Glutamatergic neuron (in vitro differentiated cells): ENCODE data around the gene CERS6. TPM values are rescaled to one million over a fixed set of nuclear protein-coding genes. Genes with fewer than 3 reads are reported as not detected.
A peak's percentile ranks its signal among the peaks of the same experiment; 100 is the strongest.

Source experiments
- DNase-seq: peaks from one replicate; pipeline ENCODE4 v3.0.0; 2022
- H3K27ac Mint-ChIP-seq: one replicate; pipeline ENCODE4 v1.8.0; 2020; ENCODE audit warnings: mild to moderate bottlenecking, mixed read lengths, inconsistent platforms; ENCODE audit not compliant: unreplicated experiment
- H3K27me3 Mint-ChIP-seq: one replicate; pipeline ENCODE4 v1.8.0; 2020; ENCODE audit warnings: mild to moderate bottlenecking, moderate library complexity, mixed read lengths, inconsistent platforms; ENCODE audit not compliant: unreplicated experiment
- H3K36me3 Mint-ChIP-seq: one replicate; pipeline ENCODE4 v1.8.0; 2020; ENCODE audit warnings: mild to moderate bottlenecking, mixed read lengths, inconsistent platforms; ENCODE audit not compliant: unreplicated experiment
- H3K4me1 Mint-ChIP-seq: one replicate; pipeline ENCODE4 v1.8.0; 2020; ENCODE audit warnings: mild to moderate bottlenecking, low read depth, mixed read lengths, inconsistent platforms; ENCODE audit not compliant: unreplicated experiment
- H3K4me3 Mint-ChIP-seq: one replicate; pipeline ENCODE4 v1.8.0; 2020; ENCODE audit warnings: mild to moderate bottlenecking, mixed read lengths, inconsistent platforms; ENCODE audit not compliant: unreplicated experiment
- H3K9me3 Mint-ChIP-seq: one replicate; pipeline ENCODE4 v1.8.0; 2020; ENCODE audit warnings: mild to moderate bottlenecking, moderate library complexity, mixed read lengths, inconsistent platforms; ENCODE audit not compliant: unreplicated experiment
- CTCF ChIP-seq: fragments of 200-600 bp; sonication (generic); IDR thresholded peaks from one replicate; pipeline ENCODE4 v1.5.0; 2021; ENCODE audit not compliant: partially characterized antibody, unreplicated experiment
- total RNA-seq: library from RNA; stranded (reverse); fragmentation: NEBNext Ultra II Directional; extraction: Animal tissue kit (Norgen Biotek cat#: 25700); gene quantifications from one replicate; pipeline ENCODE4 v1.2.1, GENCODE V29; 2021; ENCODE audit not compliant: unreplicated experiment

The CERS6 gene
- total RNA-seq, 1 donor from 2014 or later, result 143 TPM

GRCh38 chr2:168770796-168771195 is 314.7 kb downstream of the CERS6 start:
- Mint-ChIP-seq H3K36me3 (peaks cover 10% of the 10 kb centered on the region), H3K4me1 (peaks cover 11% of the 10 kb centered on the region), H3K9me3 (peaks cover 10% of the 10 kb centered on the region), H3K27me3 (no peaks in the 10 kb centered on the region), H3K27ac (no peak overlapping the region), H3K4me3 (no peak overlapping the region)
- no peak for DNase-seq
- no peak for TF ChIP-seq CTCF

DNA sequence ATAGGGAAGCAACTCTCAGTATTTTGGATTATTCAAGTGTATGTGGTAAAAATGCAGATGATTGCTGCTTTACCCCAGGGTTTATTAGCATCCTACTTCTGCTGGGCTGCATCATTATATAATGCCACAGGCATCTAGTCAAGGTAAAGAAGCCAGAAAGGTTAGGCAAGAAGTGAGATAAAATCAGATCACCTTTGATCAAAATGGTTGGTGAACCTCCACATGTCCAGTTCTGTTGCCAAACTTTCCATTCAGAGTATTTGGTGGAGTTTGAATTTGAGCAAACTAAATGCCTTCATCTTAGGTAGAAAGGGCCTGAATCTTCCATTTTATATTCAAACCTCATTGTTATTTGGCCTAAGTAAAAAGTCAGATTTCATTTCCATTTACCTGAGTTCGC is 316.6 kb downstream of the CERS6 start:
- no peak for TF ChIP-seq CTCF
- H3K27ac Mint-ChIP-seq, result no peak overlapping the region
- H3K4me3 Mint-ChIP-seq, result no peak overlapping the region
- no peak for DNase-seq
- H3K36me3 Mint-ChIP-seq, result peaks cover 10% of the 10 kb centered on the region
- peaks cover 2% of the 10 kb centered on the region for H3K27me3 Mint-ChIP-seq
- H3K4me1 Mint-ChIP-seq, result no peaks in the 10 kb centered on the region
- peaks cover 9% of the 10 kb centered on the region for H3K9me3 Mint-ChIP-seq

DNA sequence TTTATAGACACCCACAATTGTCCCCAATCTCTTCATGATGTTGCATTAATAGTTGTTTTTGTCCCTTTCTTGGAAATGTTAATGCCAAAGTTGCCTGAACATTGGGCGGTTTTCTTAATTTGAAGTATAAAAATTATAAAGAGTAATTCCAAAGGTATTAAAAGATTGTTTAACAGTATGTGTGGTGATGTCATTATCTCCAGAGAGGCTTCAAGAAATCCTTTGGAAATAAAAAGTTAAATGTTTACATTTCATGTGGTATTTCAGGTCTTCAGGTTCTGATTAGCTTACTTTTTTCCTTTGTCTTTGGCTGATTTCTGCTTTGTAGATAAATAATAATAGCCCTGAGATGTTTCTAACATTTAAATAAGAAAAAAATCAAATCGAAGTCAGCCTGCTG is 317.1 kb downstream of the CERS6 start:
- TF ChIP-seq CTCF, result no peak
- peak overlapping the region; percentile 22 for H3K27ac Mint-ChIP-seq
- H3K4me1 Mint-ChIP-seq, result no peaks in the 10 kb centered on the region
- H3K36me3 Mint-ChIP-seq, result peaks cover 10% of the 10 kb centered on the region
- H3K4me3 Mint-ChIP-seq, result no peak overlapping the region
- no peak for DNase-seq
- peaks cover 2% of the 10 kb centered on the region for H3K27me3 Mint-ChIP-seq
- H3K9me3 Mint-ChIP-seq, result peaks cover 9% of the 10 kb centered on the region

GRCh38 chr2:168773719-168774521 is 317.8 kb downstream of the CERS6 start:
- H3K27me3 Mint-ChIP-seq, result peaks cover 2% of the 10 kb centered on the region
- H3K9me3 Mint-ChIP-seq, result peaks cover 9% of the 10 kb centered on the region
- peak; percentile 86 for TF ChIP-seq CTCF
- no peaks in the 10 kb centered on the region for H3K4me1 Mint-ChIP-seq
- peaks cover 10% of the 10 kb centered on the region for H3K36me3 Mint-ChIP-seq
- DNase-seq, result peak; percentile 71
- H3K27ac Mint-ChIP-seq, result no peak overlapping the region
- H3K4me3 Mint-ChIP-seq, result no peak overlapping the region

DNA sequence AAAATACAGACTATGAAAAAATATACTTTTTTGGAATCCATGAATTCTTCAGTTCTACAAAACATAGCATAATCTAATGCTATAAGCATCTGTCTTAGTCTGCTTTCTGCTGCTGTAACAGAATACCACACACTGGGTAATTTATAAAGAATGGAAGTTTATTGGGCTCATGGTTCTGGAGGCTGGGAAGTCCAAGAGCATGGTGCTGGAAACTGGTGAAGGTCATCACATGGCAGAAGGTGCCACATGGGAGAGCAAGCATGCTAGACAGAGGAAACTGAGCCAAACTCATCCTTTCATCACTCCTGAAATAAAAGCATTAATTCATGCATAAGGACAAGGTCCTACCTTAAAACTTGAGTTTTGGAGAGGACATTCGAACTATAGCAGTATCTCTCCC is 319.8 kb downstream of the CERS6 start:
- no peak for TF ChIP-seq CTCF
- no peak for DNase-seq
- Mint-ChIP-seq H3K9me3 (peaks cover 7% of the 10 kb centered on the region), H3K4me3 (no peak overlapping the region), H3K4me1 (no peaks in the 10 kb centered on the region), H3K36me3 (peaks cover 5% of the 10 kb centered on the region), H3K27me3 (peaks cover 5% of the 10 kb centered on the region), H3K27ac (no peak overlapping the region)
